ENCODE results near the gene MAMDC2.
"Not testable (repeated sequence)": the region's sequence is repeated elsewhere in the genome, so short reads cannot be mapped to it uniquely, and the experiment has no call there.

Gene MAMDC2

GRCh38 chr9:70228611-70229010, 185.0 kb downstream of the MAMDC2 start:
- no peak for DNase-seq (ENCODE audit: extremely low read depth, insufficient read length)
- no peaks in the 10 kb centered on the region for H3K27me3 ChIP-seq (replicated peaks; ENCODE audit: control insufficient read depth, insufficient read depth, low read length)
- no peak for TF ChIP-seq CTCF (IDR thresholded peaks at IDR 0.05; ENCODE audit: insufficient read depth, low read length, poor library complexity, severe bottlenecking)
- H3K4me3 ChIP-seq (replicated peaks; ENCODE audit: low read depth, low read length) = no peak overlapping the region
- no peaks in the 10 kb centered on the region for H3K36me3 ChIP-seq (ENCODE audit: control insufficient read depth, insufficient read depth, low read length)

GRCh38 chr9:70229026-70229425, 185.4 kb downstream of the MAMDC2 start:
- no peak overlapping the region for H3K4me3 ChIP-seq (replicated peaks; ENCODE audit: low read depth, low read length)
- no peaks in the 10 kb centered on the region for H3K36me3 ChIP-seq (ENCODE audit: control insufficient read depth, insufficient read depth, low read length)
- no peak for DNase-seq (ENCODE audit: extremely low read depth, insufficient read length)
- no peaks in the 10 kb centered on the region for H3K27me3 ChIP-seq (replicated peaks; ENCODE audit: control insufficient read depth, insufficient read depth, low read length)
- TF ChIP-seq CTCF (IDR thresholded peaks at IDR 0.05; ENCODE audit: insufficient read depth, low read length, poor library complexity, severe bottlenecking) = no peak

DNA sequence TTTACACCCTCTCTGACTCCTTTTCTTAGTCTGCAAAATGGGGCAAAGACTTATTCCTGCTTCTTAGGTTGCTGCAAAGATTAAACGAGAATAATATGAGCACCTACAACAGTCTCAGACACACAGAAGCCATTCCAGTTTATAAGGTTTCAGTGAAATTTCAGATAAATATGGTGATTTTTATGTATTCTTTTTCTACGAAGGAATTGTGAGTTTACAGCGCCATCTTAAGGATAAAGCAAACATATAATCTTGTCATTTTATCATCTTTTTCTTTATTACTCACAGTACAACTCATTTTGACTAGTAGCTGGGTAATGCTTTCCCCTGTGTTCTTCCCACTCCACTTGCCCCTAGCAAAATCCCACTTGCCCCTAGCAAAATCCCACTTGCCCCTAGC, 185.9 kb downstream of the MAMDC2 start:
- DNase-seq (ENCODE audit: extremely low read depth, insufficient read length) = no peak
- H3K27me3 ChIP-seq (replicated peaks; ENCODE audit: control insufficient read depth, insufficient read depth, low read length) = no peaks in the 10 kb centered on the region
- no peak for TF ChIP-seq CTCF (IDR thresholded peaks at IDR 0.05; ENCODE audit: insufficient read depth, low read length, poor library complexity, severe bottlenecking)
- no peak overlapping the region for H3K4me3 ChIP-seq (replicated peaks; ENCODE audit: low read depth, low read length)
- H3K36me3 ChIP-seq (ENCODE audit: control insufficient read depth, insufficient read depth, low read length) = no peaks in the 10 kb centered on the region

GRCh38 chr9:70232476-70232875, 188.8 kb downstream of the MAMDC2 start:
- no peak for TF ChIP-seq CTCF (IDR thresholded peaks at IDR 0.05; ENCODE audit: insufficient read depth, low read length, poor library complexity, severe bottlenecking)
- no peak overlapping the region for H3K4me3 ChIP-seq (replicated peaks; ENCODE audit: low read depth, low read length)
- H3K36me3 ChIP-seq (ENCODE audit: control insufficient read depth, insufficient read depth, low read length) = no peaks in the 10 kb centered on the region
- H3K27me3 ChIP-seq (replicated peaks; ENCODE audit: control insufficient read depth, insufficient read depth, low read length) = no peaks in the 10 kb centered on the region
- DNase-seq (ENCODE audit: extremely low read depth, insufficient read length) = no peak

DNA sequence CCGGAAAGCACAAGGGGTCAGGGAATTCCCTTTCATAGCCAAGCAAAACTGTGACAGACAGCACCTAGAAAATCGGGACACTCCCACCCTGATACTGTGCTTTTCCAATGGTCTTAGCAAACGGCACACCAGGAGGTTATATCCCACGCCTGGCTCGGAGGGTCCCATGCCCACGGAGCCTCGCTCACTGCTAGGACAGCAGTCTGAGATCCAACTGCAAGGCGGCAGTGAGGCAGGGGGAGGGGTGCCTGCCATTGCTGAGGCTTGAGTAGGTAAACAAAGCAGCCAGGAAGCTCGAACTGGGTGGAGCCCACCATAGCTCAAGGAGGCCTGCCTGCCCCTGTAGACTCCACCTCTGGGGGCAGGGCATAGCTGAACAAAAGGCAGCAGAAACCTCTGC, 190.6 kb downstream of the MAMDC2 start:
- H3K36me3 ChIP-seq (ENCODE audit: control insufficient read depth, insufficient read depth, low read length); DNase-seq (ENCODE audit: extremely low read depth, insufficient read length); H3K27me3 ChIP-seq (replicated peaks; ENCODE audit: control insufficient read depth, insufficient read depth, low read length): not testable (repeated sequence)

GRCh38 chr9:70245952-70246351, 202.3 kb downstream of the MAMDC2 start:
- H3K27me3 ChIP-seq (replicated peaks; ENCODE audit: control insufficient read depth, insufficient read depth, low read length); H3K4me3 ChIP-seq (replicated peaks; ENCODE audit: low read depth, low read length); H3K36me3 ChIP-seq (ENCODE audit: control insufficient read depth, insufficient read depth, low read length); DNase-seq (ENCODE audit: extremely low read depth, insufficient read length): not testable (repeated sequence)

More for the DNA sequence above, 190.6 kb downstream of the MAMDC2 start:
- H3K4me3 ChIP-seq (replicated peaks; ENCODE audit: low read depth, low read length) = not testable (repeated sequence)

DNA sequence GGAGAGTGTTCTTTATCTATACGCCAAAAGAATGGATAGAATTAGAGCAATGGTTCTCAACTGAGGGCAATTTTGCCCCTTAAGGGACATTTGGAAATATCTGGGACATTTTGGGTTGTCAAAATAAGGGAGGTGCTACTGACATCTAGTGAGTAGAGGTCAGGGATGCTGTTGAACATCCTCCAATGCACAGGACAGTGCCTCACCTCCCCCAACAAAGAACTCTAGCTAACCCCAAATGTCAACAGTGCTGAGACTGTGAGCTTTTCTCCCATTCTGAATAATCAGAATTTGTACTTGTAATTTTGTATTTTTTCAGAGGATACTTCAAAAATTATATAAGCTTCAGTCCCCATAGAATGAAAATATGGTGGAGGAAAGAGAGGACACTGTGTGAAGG, 206.6 kb downstream of the MAMDC2 start:
- no peaks in the 10 kb centered on the region for H3K27me3 ChIP-seq (replicated peaks; ENCODE audit: control insufficient read depth, insufficient read depth, low read length)
- H3K36me3 ChIP-seq (ENCODE audit: control insufficient read depth, insufficient read depth, low read length) = no peaks in the 10 kb centered on the region
- DNase-seq (ENCODE audit: extremely low read depth, insufficient read length) = no peak
- no peak for TF ChIP-seq CTCF (IDR thresholded peaks at IDR 0.05; ENCODE audit: insufficient read depth, low read length, poor library complexity, severe bottlenecking)
- H3K4me3 ChIP-seq (replicated peaks; ENCODE audit: low read depth, low read length) = no peak overlapping the region
